ENCODE data around the gene CIC.

DNA sequence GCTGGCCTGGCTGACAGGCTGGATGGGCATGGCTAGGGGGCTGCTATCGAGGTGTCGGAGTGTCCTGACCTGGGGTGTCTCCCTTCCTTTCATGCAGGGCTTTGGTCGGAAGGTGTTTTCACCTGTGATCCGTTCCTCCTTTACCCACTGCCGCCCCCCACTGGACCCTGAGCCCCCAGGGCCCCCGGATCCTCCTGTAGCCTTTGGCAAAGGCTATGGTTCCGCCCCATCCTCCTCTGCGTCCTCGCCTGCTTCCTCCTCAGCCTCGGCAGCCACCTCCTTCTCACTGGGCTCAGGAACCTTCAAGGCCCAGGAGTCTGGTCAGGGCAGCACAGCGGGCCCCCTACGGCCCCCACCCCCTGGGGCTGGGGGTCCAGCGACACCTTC, 21.1 kb downstream of the CIC start:
- TF ChIP-seq, protein P1, sequence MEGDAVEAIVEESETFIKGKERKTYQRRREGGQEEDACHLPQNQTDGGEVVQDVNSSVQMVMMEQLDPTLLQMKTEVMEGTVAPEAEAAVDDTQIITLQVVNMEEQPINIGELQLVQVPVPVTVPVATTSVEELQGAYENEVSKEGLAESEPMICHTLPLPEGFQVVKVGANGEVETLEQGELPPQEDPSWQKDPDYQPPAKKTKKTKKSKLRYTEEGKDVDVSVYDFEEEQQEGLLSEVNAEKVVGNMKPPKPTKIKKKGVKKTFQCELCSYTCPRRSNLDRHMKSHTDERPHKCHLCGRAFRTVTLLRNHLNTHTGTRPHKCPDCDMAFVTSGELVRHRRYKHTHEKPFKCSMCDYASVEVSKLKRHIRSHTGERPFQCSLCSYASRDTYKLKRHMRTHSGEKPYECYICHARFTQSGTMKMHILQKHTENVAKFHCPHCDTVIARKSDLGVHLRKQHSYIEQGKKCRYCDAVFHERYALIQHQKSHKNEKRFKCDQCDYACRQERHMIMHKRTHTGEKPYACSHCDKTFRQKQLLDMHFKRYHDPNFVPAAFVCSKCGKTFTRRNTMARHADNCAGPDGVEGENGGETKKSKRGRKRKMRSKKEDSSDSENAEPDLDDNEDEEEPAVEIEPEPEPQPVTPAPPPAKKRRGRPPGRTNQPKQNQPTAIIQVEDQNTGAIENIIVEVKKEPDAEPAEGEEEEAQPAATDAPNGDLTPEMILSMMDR (IDR thresholded peaks at IDR 0.05): no peak
- no peak for TF ChIP-seq POLR2A (IDR thresholded peaks at IDR 0.05)

All from suprapubic skin (tissue), 3 donors.